H9 (cell line): ENCODE results near the gene UNC80. TPM values are rescaled to one million over a fixed set of nuclear protein-coding genes. Genes with fewer than 3 reads are reported as not detected.

ENCODE experiments used
- DNase-seq: peaks from one replicate; pipeline ENCODE4 v3.0.0-alpha.2; 2017
- H2AFZ ChIP-seq: one replicate; pipeline ENCODE4 v1.6.1; 2013; ENCODE audit warnings: mild to moderate bottlenecking, low read length, control low read depth, moderate library complexity
- H2AK5ac ChIP-seq: 2 replicates; pipeline ENCODE4 v1.6.1; 2013; ENCODE audit warnings: low read length, control low read depth, mixed read lengths; ENCODE audit not compliant: insufficient read length
- H2BK120ac ChIP-seq: one replicate; pipeline ENCODE4 v1.6.1; 2013; ENCODE audit warnings: low read depth, mild to moderate bottlenecking, low read length, control low read depth, inconsistent platforms; ENCODE audit not compliant: poor library complexity, severe bottlenecking
- H2BK12ac ChIP-seq: 2 replicates; pipeline ENCODE4 v1.6.1; 2013; ENCODE audit warnings: low read length, control low read depth, mixed read lengths, low read depth; ENCODE audit not compliant: insufficient read length
- H2BK15ac ChIP-seq: 2 replicates; pipeline ENCODE4 v1.6.1; 2013; ENCODE audit warnings: low read depth, low read length, control low read depth
- H2BK20ac ChIP-seq: one replicate; pipeline ENCODE4 v1.6.1; 2013; ENCODE audit warnings: low read depth, mild to moderate bottlenecking, low read length, control low read depth, inconsistent platforms; ENCODE audit not compliant: poor library complexity, severe bottlenecking
- H2BK5ac ChIP-seq: 2 replicates; pipeline ENCODE4 v1.6.1; 2013; ENCODE audit warnings: low read length, control low read depth, mixed read lengths; ENCODE audit not compliant: insufficient read length
- H3K14ac ChIP-seq: 2 replicates; pipeline ENCODE4 v1.6.1; 2013; ENCODE audit warnings: low read length, control low read depth; ENCODE audit not compliant: insufficient read depth
- H3K18ac ChIP-seq: 2 replicates; pipeline ENCODE4 v1.6.1; 2013; ENCODE audit warnings: low read depth, mild to moderate bottlenecking, mixed read lengths, low read length, control low read depth; ENCODE audit not compliant: insufficient read length
- H3K23ac ChIP-seq: 2 replicates; pipeline ENCODE4 v1.6.1; 2013; ENCODE audit warnings: low read length, control low read depth, mixed read lengths, low read depth; ENCODE audit not compliant: insufficient read length
- H3K23me2 ChIP-seq: 2 replicates; pipeline ENCODE4 v1.6.1; 2013; ENCODE audit warnings: low read depth, mild to moderate bottlenecking, mixed read lengths, low read length, control low read depth; ENCODE audit not compliant: insufficient read length, poor library complexity, severe bottlenecking
- H3K27ac ChIP-seq: 2 replicates; pipeline ENCODE4 v1.5.1; 2013; ENCODE audit warnings: low read length, control low read depth, mixed read lengths, low read depth; ENCODE audit not compliant: insufficient read length
- H3K27me3 ChIP-seq: 2 replicates; pipeline ENCODE4 v1.6.1; 2013; ENCODE audit warnings: low read length, control low read depth, inconsistent platforms; ENCODE audit not compliant: insufficient read depth
- H3K4ac ChIP-seq: 2 replicates; pipeline ENCODE4 v1.6.1; 2013; ENCODE audit warnings: low read depth, mild to moderate bottlenecking, control low read depth, inconsistent platforms, low read length, moderate library complexity
- H3K4me1 ChIP-seq: 2 replicates; pipeline ENCODE4 v1.6.1; 2013; ENCODE audit warnings: low read length, control low read depth, inconsistent platforms; ENCODE audit not compliant: insufficient read depth
- H3K4me2 ChIP-seq: 2 replicates; pipeline ENCODE4 v1.6.1; 2013; ENCODE audit warnings: low read length, control low read depth, mixed read lengths; ENCODE audit not compliant: insufficient read length, insufficient read depth
- H3K56ac ChIP-seq: 2 replicates; pipeline ENCODE4 v1.6.1; 2013; ENCODE audit warnings: low read depth, mild to moderate bottlenecking, mixed read lengths, low read length, control low read depth; ENCODE audit not compliant: insufficient read length
- H3K79me1 ChIP-seq: 2 replicates; pipeline ENCODE4 v1.6.1; 2013; ENCODE audit warnings: low read depth, mild to moderate bottlenecking, moderate library complexity, low read length, control low read depth, inconsistent platforms; ENCODE audit not compliant: insufficient read depth, poor library complexity, severe bottlenecking
- H3K79me2 ChIP-seq: 2 replicates; pipeline ENCODE4 v1.6.1; 2013; ENCODE audit warnings: low read length, control low read depth, inconsistent platforms; ENCODE audit not compliant: insufficient read depth
- H3K9ac ChIP-seq: 2 replicates; pipeline ENCODE4 v1.6.1; 2013; ENCODE audit warnings: low read length, control low read depth, mixed read lengths; ENCODE audit not compliant: insufficient read length; ENCODE audit errors: extremely low read depth
- H3K9me3 ChIP-seq: one replicate; pipeline ENCODE4 v1.6.1; 2013; ENCODE audit warnings: low read depth, low read length, inconsistent platforms; ENCODE audit not compliant: control insufficient read depth
- H3T11ph ChIP-seq: one replicate; pipeline ENCODE4 v1.6.1; 2013; ENCODE audit warnings: mild to moderate bottlenecking, low read length, control low read depth, inconsistent platforms
- H4K20me1 ChIP-seq: one replicate; pipeline ENCODE4 v1.6.1; 2013; ENCODE audit not compliant: control insufficient read depth, insufficient read length, insufficient read depth
- H4K5ac ChIP-seq: 2 replicates; pipeline ENCODE4 v1.6.1; 2013; ENCODE audit warnings: low read depth, mild to moderate bottlenecking, mixed read lengths, low read length, control low read depth; ENCODE audit not compliant: insufficient read length
- H4K8ac ChIP-seq: replicated peaks from 2 replicates; pipeline ENCODE4 v1.6.1; 2013; ENCODE audit warnings: low read length, control low read depth, mixed read lengths, low read depth; ENCODE audit not compliant: insufficient read length
- H4K91ac ChIP-seq: 2 replicates; pipeline ENCODE4 v1.6.1; 2013; ENCODE audit warnings: low read depth, mild to moderate bottlenecking, moderate library complexity, mixed read lengths, low read length, control low read depth; ENCODE audit not compliant: insufficient read length
- H3K27ac Mint-ChIP-seq, 3 experiments: 2 replicates in 2 of 3; 3 replicates in 1 of 3; pipeline ENCODE4 v1.8.0; 2020 to 2021; ENCODE audit warnings: mixed read lengths in 3 of 3, mild to moderate bottlenecking in 1 of 3, moderate library complexity in 1 of 3
- H3K27me3 Mint-ChIP-seq: 2 replicates; pipeline ENCODE4 v1.8.0; 2021; ENCODE audit warnings: low read depth, mild to moderate bottlenecking, moderate library complexity, mixed read lengths
- H3K36me3 Mint-ChIP-seq, 3 experiments: 2 replicates in 2 of 3; 3 replicates in 1 of 3; pipeline ENCODE4 v1.8.0; 2020 to 2021; ENCODE audit warnings: low read depth in 3 of 3, mixed read lengths in 3 of 3; ENCODE audit not compliant: insufficient read depth in 1 of 3
- H3K4me1 Mint-ChIP-seq, 2 experiments: 2 replicates each; pipeline ENCODE4 v1.8.0; 2020; ENCODE audit warnings: mixed read lengths in 2 of 2
- H3K4me3 Mint-ChIP-seq, 2 experiments: 2 replicates in 1 of 2; 3 replicates in 1 of 2; pipeline ENCODE4 v1.8.0; 2020 to 2021; ENCODE audit warnings: mild to moderate bottlenecking in 2 of 2, mixed read lengths in 2 of 2, moderate library complexity in 1 of 2
- H3K9me3 Mint-ChIP-seq, 2 experiments: 2 replicates in 1 of 2; 3 replicates in 1 of 2; pipeline ENCODE4 v1.8.0; 2020; ENCODE audit warnings: mild to moderate bottlenecking in 2 of 2, mixed read lengths in 2 of 2, moderate library complexity in 1 of 2
- CTCF ChIP-seq: fragments of 200-600 bp; sonication (generic); conservative IDR thresholded peaks from 3 replicates; pipeline ENCODE4 v1.8.0; 2021; ENCODE audit warnings: antibody characterized with exemption, mild to moderate bottlenecking
- WGBS: extraction: QIAGEN DNeasy Blood & Tissue Kit; methylation state at CpG from one replicate; pipeline ENCODE4 v1.1.7; 2013; ENCODE audit warnings: missing lambda C conversion rate, low lambda C conversion rate, mixed read lengths; ENCODE audit not compliant: insufficient read length; ENCODE audit errors: extremely low coverage; 5-methylcytosine and 5-hydroxymethylcytosine counted together
- total RNA-seq: library from RNA; stranded (reverse); gene quantifications from 2 replicates; pipeline ENCODE4 v1.2.1, GENCODE V29; 2021

The UNC80 gene
- total RNA-seq, 1 experiment from 2014 or later: 0.52 TPM

- H2AFZ ChIP-seq: no peak overlapping the region
- no peaks in the 10 kb centered on the region for H4K20me1 ChIP-seq
- no peak for TF ChIP-seq CTCF
- H3K18ac ChIP-seq: no peak overlapping the region
- Mint-ChIP-seq H3K4me3 (no peak overlapping the region), H3K36me3 (no peaks in the 10 kb centered on the region), H3K27me3 (peaks cover 13% of the 10 kb centered on the region), H3K4me1 (no peaks in the 10 kb centered on the region), H3K27ac (no peak overlapping the region), H3K9me3 (no peaks in the 10 kb centered on the region)
- H2BK12ac ChIP-seq: no peak overlapping the region
- H3T11ph ChIP-seq: no peak overlapping the region
- H3K4me1 ChIP-seq: no peaks in the 10 kb centered on the region
- H4K5ac ChIP-seq: no peak overlapping the region
- H3K9me3 ChIP-seq: no peaks in the 10 kb centered on the region
- H3K14ac ChIP-seq: no peak overlapping the region
- no CpG with 5 or more reads among the region's 2 CpGs for WGBS
- H3K27me3 ChIP-seq: no peaks in the 10 kb centered on the region; the same call in 1 of the 2 replicates
- H3K4ac ChIP-seq: no peak overlapping the region
- H3K23ac ChIP-seq: no peak overlapping the region
- H3K23me2 ChIP-seq: no peaks in the 10 kb centered on the region
- H3K79me2 ChIP-seq: no peaks in the 10 kb centered on the region
- H4K91ac ChIP-seq: no peak overlapping the region
- H2BK5ac ChIP-seq: no peak overlapping the region
- H2BK120ac ChIP-seq: no peak overlapping the region
- no peaks in the 10 kb centered on the region for H3K79me1 ChIP-seq
- no peak overlapping the region for H2AK5ac ChIP-seq
- no peak overlapping the region for H3K27ac ChIP-seq
- no peak overlapping the region for H4K8ac ChIP-seq
- no peak overlapping the region for H2BK20ac ChIP-seq
- no peak overlapping the region for H3K4me2 ChIP-seq
- H3K9ac ChIP-seq: no peak overlapping the region
- no peak overlapping the region for H3K56ac ChIP-seq
- no peak overlapping the region for H2BK15ac ChIP-seq
- DNase-seq: no peak
Observed at GRCh38 chr2:209970271-209970670, 198.6 kb downstream of the UNC80 start.
